ENCODE results near the gene CPNE9. TPM values are rescaled to one million over a fixed set of nuclear protein-coding genes. Genes with fewer than 3 reads are reported as not detected.

Gene CPNE9
- total and polyA plus RNA-seq, 2 of the 8 experiments (the other 6 are each of a cell fraction or from before 2014, with no cell fraction given), result 4.8 to 6.0 TPM

DNA sequence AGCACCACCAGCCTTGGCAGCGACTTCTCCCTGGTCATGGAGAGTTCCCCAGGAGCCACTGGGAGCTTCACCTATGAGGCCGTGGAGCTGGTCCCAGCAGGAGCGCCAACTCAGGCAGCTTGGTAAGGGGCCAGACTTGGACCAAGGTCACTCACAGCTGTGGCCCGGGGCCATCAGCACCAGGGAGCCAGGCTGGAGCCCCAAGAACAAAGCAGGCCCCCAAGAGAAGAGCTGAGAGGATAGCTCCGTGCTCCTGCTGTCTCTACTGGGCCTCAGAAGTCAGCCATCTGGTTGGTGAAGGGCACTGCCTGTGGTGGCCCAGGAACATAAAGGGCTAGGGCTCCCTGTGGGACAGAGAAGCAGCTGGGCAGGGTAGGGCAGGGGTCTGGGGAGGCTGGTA, 14.7 kb upstream of the CPNE9 start:
- H4K20me1 ChIP-seq (replicated peaks in 1 of 2; ENCODE audit: control insufficient read depth in 1 of 2, insufficient read depth in 2 of 2, low read length in 2 of 2), result peaks cover 2 to 3% of the 10 kb centered on the region in 2 experiments
- FAIRE-seq (no peak), DNase-seq (ENCODE audit: low read depth in 1 of 2, low spot score in 2 of 2) (no peak)
- H3K9me3 ChIP-seq (ENCODE audit: insufficient read depth in 2 of 2, low read depth in 1 of 2, low read length in 1 of 2), result no peaks in the 10 kb centered on the region
- no peak overlapping the region for H2BK20ac ChIP-seq (ENCODE audit: low read length)
- no peak overlapping the region for H2AK5ac ChIP-seq (ENCODE audit: low read depth, low read length)
- H3K27ac ChIP-seq (ENCODE audit: low read depth, low read length), result no peak overlapping the region
- no peaks in the 10 kb centered on the region for H3K27me3 ChIP-seq (replicated peaks in 1 of 4; ENCODE audit: control insufficient read depth in 3 of 4, extremely low read depth in 1 of 4, insufficient read depth in 3 of 4, low read length in 3 of 4)
- no peak overlapping the region for H3K4ac ChIP-seq (replicated peaks; ENCODE audit: insufficient read length, low read depth, low read length)
- no peak overlapping the region for H4K5ac ChIP-seq (ENCODE audit: insufficient read length, low read depth, low read length)
- H2BK12ac ChIP-seq (ENCODE audit: low read depth, low read length), result no peak overlapping the region
- no peak overlapping the region for H3K4me2 ChIP-seq (ENCODE audit: insufficient read depth in 1 of 2, low read depth in 2 of 2, low read length in 2 of 2)
- CTCF ChIA-PET (ENCODE audit: partially characterized antibody), result interaction anchor here (0.9 to 1.0 kb wide), 3 partner anchors 14 to 187 kb away, joined by 3 read pairs; no protein-coding TSS in a partner anchor
- H3K14ac ChIP-seq (ENCODE audit: insufficient read length), result no peak overlapping the region
- no peak overlapping the region for H2BK15ac ChIP-seq (ENCODE audit: low read length)
- H2BK5ac ChIP-seq (ENCODE audit: low read depth, low read length), result no peak overlapping the region
- 88% methylated on average over 5 of the region's 5 CpGs; no CpG with 5 or more reads in 1 of the 2 experiments for WGBS, 2 experiments (ENCODE audit: extremely low coverage in 1 of 2, insufficient coverage in 1 of 2, insufficient read length in 1 of 2, insufficient replicate concordance in 2 of 2, low coverage in 1 of 2, low lambda C conversion rate in 2 of 2, missing lambda C conversion rate in 1 of 2)
- H3K79me2 ChIP-seq (ENCODE audit: control insufficient read depth in 1 of 2, insufficient read depth in 2 of 2, low read length in 2 of 2), result no peaks in the 10 kb centered on the region
- H4K91ac ChIP-seq (replicated peaks; ENCODE audit: insufficient read length, low read length), result no peak overlapping the region
- no peak overlapping the region for H3K4me3 ChIP-seq (ENCODE audit: extremely low read depth in 1 of 4, insufficient read depth in 2 of 4, low read depth in 3 of 4, low read length in 4 of 4)
- no peak overlapping the region for H3K23ac ChIP-seq (ENCODE audit: insufficient read length)
- H3K18ac ChIP-seq (ENCODE audit: extremely low read depth, low read length), result no peak overlapping the region
- no peak overlapping the region for H4K8ac ChIP-seq (ENCODE audit: extremely low read depth, insufficient read depth, low read length)
- no peak overlapping the region for H3K56ac ChIP-seq (replicated peaks; ENCODE audit: insufficient read length, low read depth, low read length)
- H2BK120ac ChIP-seq (replicated peaks; ENCODE audit: low read depth, low read length), result no peak overlapping the region
- no peak overlapping the region for H2AFZ ChIP-seq (ENCODE audit: low read length)
- H3K79me1 ChIP-seq (ENCODE audit: low read depth, low read length), result no peaks in the 10 kb centered on the region
- no peaks in the 10 kb centered on the region for H3K4me1 ChIP-seq (replicated peaks in 1 of 4; ENCODE audit: control insufficient read depth in 3 of 4, insufficient read depth in 4 of 4, low read length in 3 of 4)
- TF ChIP-seq POLR2A (IDR thresholded peaks at IDR 0.05; ENCODE audit: control extremely low read depth in 1 of 2, low read depth in 2 of 2, low read length in 2 of 2), result no peak
- no peak for TF ChIP-seq HDAC2 (IDR thresholded peaks at IDR 0.05; ENCODE audit: borderline replicate concordance in 1 of 2, low read depth in 2 of 2, low read length in 2 of 2)
- TF ChIP-seq RBBP5 (IDR thresholded peaks at IDR 0.05; ENCODE audit: borderline replicate concordance, low read depth, low read length), result no peak
- no peaks in the 10 kb centered on the region for H3K23me2 ChIP-seq (ENCODE audit: low read depth, low read length)
- H3K9ac ChIP-seq (replicated peaks in 1 of 4; ENCODE audit: extremely low read depth in 1 of 4, low read depth in 3 of 4, low read length in 3 of 4), result no peak overlapping the region
- POLR2A ChIA-PET (ENCODE audit: partially characterized antibody), result interaction anchor here (0.6 to 2.4 kb wide), 4 partner anchors 10 to 16 kb away, joined by 3 to 9 read pairs (median 3); no protein-coding TSS in a partner anchor
- H3K36me3 ChIP-seq (ENCODE audit: control insufficient read depth in 2 of 4, insufficient read depth in 4 of 4, low read length in 3 of 4), result peaks cover 10 to 39% (median 23%) of the 10 kb centered on the region in 4 experiments; a peak in 7 of 8 replicates
